HG03575 (cell line): ENCODE data around the gene LMX1A.

Experiments used
- ATAC-seq: cut with Tn5 transposase; IDR thresholded peaks from one replicate; pipeline ENCODE4 v1.9.1; 2021; ENCODE audit not compliant: unreplicated experiment, insufficient number of reproducible peaks, low FRiP score; ENCODE audit errors: extremely low read depth

The LMX1A gene

DNA sequence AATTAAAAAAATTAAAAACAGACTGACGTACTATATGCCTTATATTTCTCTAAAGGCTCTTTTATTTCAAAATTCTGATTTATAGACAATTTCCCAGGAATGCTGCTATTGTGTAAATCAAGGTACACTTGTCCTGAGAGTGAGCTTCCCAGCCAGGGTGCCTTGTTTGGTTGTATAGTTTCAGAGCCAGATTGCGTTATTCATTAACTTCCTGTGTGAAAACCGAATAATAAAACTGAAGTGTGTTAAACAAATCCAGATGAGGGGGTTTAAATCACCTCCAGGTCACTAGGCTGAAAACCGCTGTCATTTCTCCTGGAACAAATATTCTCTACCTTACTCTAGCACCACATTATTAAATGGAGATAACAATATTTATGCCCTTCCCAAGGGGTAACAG lies 68.7 kb downstream of the LMX1A start:
- no peak for ATAC-seq

- ATAC-seq: no peak
These were observed 69.2 kb downstream of the LMX1A start for GRCh38 chr1:165287329-165287728.

- ATAC-seq: no peak
These were observed 72.1 kb downstream of the LMX1A start for GRCh38 chr1:165284454-165284853.

- ATAC-seq: no peak
These were observed 75.2 kb downstream of the LMX1A start for GRCh38 chr1:165281207-165281901.

GRCh38 chr1:165279882-165280281 lies 76.6 kb downstream of the LMX1A start:
- ATAC-seq: no peak

DNA sequence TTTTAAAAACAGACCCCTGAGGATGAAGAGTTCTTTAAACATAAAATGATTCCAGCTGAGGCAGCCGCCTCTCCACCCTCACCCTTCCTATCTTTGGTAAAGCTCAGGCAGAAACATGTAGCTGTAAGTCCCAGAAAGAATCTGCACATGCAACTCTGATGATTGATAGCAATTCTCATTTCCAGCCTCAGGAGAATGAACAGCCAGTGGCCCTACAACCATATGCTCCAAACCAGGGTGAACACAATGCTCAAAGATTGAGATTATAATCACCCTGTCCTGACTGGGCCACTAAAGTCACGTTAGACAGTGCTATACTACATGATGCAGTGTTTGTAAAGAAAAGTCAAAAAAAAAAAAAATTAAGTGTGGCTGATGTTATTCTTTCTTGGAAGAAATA lies 80.2 kb downstream of the LMX1A start:
- ATAC-seq: no peak

- no peak for ATAC-seq
These were observed 91.2 kb downstream of the LMX1A start for GRCh38 chr1:165265196-165265838.

GRCh38 chr1:165259706-165260428 lies 96.6 kb downstream of the LMX1A start:
- no peak for ATAC-seq

- ATAC-seq: no peak
These were observed 97.3 kb downstream of the LMX1A start for GRCh38 chr1:165259236-165259635.

- no peak for ATAC-seq
These were observed 98.5 kb downstream of the LMX1A start for GRCh38 chr1:165257969-165258459.

DNA sequence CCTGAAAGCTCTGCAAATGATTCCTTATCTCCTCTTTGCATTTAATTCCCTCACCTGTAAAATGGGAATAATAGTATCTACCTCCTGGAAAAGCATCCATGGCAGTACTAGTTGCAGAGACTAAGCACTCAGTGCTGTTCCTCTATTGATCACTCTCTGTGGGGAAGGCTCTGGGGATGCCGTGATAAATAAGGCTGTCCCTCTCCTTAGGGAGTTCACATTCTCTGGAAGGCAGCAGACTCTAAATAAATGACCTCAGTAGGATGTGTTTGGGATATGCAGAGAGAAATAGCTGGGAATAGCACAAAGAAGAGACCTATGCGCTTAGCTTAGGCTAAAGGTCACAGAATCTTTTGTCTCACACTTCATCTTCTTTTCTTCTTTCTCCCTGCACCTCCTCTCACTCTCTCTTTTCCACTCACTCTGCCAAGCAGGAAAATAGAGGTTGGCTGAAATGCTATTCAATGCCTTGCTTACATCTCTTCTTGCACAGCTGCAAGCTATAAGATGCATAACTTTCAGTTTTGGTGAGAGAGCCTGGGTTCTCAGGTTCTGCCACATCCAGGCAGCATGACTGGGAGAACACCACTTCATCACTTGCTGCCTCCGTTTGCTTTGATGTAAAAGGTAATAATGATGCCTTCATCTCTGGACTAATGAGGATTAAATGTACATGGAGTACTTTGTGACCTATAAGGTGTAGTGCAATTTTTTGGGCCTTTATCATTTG lies 101.5 kb downstream of the LMX1A start:
- no peak for ATAC-seq

GRCh38 chr1:165254376-165254775 lies 102.1 kb downstream of the LMX1A start:
- no peak for ATAC-seq

GRCh38 chr1:165253818-165254254 lies 102.7 kb downstream of the LMX1A start:
- no peak for ATAC-seq

- no peak for ATAC-seq
These were observed 107.4 kb downstream of the LMX1A start for GRCh38 chr1:165248969-165249571.

DNA sequence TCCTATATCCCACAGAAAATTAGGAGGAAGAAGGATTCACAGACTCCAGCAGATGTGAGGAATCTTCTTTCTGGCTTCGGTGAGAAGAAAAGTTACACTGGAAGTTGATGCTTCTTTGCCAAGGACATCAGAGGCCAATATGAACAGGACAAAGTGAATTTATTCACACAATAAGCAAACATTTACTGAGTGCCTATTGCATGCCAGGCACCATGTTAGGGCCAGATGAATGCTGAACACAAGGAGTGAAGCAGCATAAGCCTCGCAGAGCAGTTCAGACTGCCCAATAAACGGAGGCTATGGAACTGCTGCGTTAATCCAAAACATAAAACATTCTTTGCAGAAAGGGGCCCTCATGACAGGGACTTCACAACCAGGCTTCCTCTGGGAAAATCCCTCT lies 114.6 kb downstream of the LMX1A start:
- no peak for ATAC-seq

GRCh38 chr1:165241321-165241720 lies 115.2 kb downstream of the LMX1A start:
- ATAC-seq: no peak

GRCh38 chr1:165240492-165240891 lies 116.0 kb downstream of the LMX1A start:
- no peak for ATAC-seq

- no peak for ATAC-seq
These were observed 116.6 kb downstream of the LMX1A start for GRCh38 chr1:165239873-165240272.

DNA sequence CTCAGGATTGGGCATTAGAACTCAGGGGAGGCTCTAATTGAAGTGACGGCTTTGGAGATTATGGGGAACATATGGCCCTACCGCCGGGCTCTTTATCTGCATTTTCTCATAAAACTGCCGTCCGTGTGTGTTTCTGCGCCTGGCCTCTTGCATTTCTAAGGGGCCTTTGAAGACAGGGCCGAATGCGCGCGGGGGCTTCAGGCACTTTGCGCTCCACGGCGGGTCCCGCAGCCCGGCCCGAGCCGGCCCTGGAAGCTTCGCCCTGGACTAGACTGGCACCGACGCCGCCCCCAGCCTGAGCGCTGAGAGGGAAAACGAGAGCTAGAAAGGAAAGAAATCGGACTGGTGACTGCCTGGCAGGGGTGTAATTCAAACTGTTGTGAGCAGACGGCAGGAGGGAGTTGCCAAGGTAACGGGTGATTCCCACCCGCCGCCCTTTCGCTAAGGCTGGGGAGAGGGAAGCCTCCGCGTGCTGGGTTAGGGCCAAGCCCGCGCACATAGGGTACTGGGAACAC lies 120.7 kb downstream of the LMX1A start:
- ATAC-seq: no peak
